COLO668 (cell line): ENCODE data around the gene FAF1.
A peak's percentile ranks its signal among the peaks of the same experiment; 100 is the strongest.
"Not testable (repeated sequence)": the region's sequence is repeated elsewhere in the genome, so short reads cannot be mapped to it uniquely, and the experiment has no call there.

Experiments used
- DNase-seq: peaks from one replicate; lab custom pipeline; 2025; ENCODE audit not compliant: unreplicated experiment; lab: John Stamatoyannopoulos, UW

Gene FAF1

DNA sequence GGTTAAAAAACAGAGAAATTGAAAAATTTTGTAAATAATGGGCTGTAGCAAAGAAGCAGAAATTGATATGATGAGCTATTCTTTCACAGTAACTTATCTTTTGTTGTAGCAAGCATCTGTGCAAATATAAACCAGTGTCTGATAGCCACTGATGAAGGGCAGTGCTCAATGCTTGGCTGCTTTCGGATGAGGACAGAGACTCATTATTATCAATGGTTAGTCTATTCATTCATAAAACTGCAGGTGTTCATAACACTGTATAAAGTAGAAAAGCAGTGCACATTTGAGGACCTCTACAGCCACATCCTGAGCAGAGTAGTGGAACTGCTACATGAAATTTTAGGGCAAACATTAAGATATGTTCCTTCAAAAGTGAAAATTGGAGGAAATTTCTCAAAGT lies 107.2 kb downstream of the FAF1 start:
- DNase-seq, result peak; percentile 78

DNA sequence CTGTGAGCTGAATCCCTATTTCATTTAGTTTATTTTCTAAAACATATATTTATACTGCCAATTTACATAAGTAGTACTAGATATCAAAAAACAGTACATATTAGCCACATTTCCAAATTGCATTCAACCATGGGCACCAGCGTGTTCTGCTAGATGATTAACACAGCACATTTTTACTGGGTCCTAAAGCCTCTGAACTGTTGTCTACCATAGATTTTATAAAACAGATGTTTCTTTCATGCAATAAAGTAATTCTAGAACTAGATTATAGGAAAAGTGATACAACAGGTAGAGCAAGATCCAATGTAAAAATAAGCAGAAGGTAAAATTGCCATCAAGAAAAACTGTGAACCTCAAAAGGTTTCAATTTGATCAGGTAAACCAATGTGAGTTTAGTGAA lies 108.6 kb downstream of the FAF1 start:
- DNase-seq, result no peak

- no peak for DNase-seq
Measured at GRCh38 chr1:50851034-50851433, 109.0 kb downstream of the FAF1 start.

DNA sequence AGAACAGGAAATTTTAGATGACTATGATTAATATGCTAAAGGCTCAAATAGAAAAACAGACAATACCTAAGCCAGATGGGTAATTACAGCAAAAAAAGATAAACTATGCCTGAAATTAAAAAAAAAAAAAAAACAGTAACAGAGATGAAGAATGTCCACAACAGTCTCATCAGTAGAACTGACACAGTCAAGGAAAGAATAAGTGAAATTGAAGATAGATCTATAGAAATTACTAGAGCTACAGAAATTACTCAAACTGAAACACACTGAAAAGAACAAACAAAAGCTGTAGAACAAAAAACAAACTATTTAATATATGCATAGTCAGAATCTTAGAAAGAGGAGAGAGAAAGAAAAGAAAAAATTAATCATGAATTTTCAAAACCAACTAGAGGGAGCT lies 112.8 kb downstream of the FAF1 start:
- DNase-seq, result no peak

- no peak for DNase-seq
Measured at GRCh38 chr1:50846224-50846839, 113.7 kb downstream of the FAF1 start.

DNA sequence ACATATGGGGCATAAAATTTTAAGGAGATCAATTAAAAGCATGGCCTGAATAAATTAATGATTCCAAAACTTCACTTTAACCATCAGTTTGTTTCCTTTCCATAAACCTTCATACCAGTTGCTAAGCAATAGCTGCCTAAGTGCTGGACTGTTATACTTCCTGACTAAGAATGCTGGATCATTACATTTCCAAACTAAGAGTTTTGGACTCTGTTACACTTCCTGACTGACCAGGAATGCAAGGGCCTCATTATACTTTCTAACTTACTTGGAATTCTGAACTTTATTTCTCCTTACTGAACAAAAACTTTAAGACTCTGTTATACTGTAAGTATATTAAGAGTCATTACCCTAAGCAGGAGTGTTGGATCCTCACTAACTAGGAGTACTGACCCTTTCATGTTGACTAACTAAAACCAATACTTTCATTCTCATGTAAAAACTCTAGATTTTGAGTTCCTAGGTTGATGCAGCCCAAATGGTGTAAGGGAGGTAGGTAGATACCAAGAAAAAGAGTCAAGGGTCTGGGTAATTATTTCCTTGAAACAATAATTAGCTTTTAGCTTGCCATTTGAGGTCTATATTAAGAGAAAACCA lies 118.2 kb downstream of the FAF1 start:
- DNase-seq, result no peak

DNA sequence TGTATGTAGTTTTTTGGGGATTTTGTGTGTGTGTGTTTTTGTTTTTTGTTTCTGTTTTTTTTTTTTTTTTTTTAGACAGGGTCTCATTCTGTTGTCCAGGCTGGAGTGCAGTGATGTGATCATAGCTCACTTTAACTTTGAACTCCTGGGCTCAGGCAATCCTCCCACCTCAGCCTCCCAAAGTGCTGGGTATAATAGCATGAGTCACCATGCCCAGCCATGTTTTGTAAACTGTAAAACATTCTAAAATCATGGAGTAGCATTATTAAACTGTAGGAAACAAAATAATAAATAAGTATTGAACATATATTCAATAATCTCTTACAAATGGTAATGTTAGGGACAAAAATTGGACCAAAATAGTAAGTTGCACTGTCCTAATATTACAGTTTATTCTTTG lies 124.0 kb downstream of the FAF1 start:
- no peak for DNase-seq

- DNase-seq, result no peak
Measured at GRCh38 chr1:50833216-50833615, 126.9 kb downstream of the FAF1 start.

- no peak for DNase-seq
Measured at GRCh38 chr1:50832167-50832566, 127.9 kb downstream of the FAF1 start.

- no peak for DNase-seq
Measured at GRCh38 chr1:50831300-50832061, 128.6 kb downstream of the FAF1 start.

- DNase-seq, result no peak
Measured at GRCh38 chr1:50830621-50831020, 129.4 kb downstream of the FAF1 start.

DNA sequence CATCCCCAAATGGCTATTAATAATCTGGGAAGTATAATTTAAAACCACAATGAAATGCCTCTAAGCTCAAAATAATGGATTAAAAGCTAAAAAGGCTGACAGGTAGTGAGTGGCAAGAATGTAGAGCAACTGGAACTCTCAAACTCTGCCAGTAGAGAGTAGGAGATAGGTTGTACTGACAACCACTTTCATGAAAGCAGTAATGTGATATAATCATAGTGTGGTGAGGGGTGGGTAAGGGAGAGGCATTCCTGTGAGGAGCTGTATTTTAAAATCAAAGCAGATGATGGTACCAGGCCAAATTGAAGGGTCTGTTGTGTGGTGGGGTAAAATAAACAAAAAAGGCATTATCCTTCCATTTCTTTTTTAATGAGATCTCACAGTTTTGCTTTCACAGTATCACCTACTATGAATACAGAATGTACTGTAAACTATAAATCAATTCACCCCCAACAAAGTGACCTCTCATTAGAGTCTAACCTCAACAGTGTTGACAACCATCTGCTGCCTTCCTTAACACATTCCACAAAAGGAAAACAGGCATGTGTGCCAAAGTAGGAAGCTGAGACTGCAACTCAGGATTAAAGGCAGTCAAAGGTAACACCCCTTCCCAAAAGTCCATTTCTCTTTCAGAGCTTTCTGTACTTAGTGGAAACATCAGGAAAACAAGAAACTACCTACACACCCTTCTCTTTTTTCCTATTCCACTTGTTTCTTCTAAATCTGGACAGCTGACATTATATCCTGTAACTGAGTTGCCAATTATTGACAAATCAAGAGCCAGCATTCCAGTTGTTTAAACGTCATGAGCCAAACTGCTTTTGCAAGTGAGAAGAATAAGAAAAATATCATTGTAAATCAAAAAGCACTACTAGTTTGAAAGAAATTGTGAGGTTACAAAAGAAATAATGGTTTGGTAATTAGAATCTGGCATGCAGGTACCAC lies 130.8 kb downstream of the FAF1 start:
- no peak for DNase-seq

- DNase-seq, result no peak
Measured at GRCh38 chr1:50827546-50827945, 132.5 kb downstream of the FAF1 start.

GRCh38 chr1:50826792-50827191 lies 133.3 kb downstream of the FAF1 start:
- not testable (repeated sequence) for DNase-seq

DNA sequence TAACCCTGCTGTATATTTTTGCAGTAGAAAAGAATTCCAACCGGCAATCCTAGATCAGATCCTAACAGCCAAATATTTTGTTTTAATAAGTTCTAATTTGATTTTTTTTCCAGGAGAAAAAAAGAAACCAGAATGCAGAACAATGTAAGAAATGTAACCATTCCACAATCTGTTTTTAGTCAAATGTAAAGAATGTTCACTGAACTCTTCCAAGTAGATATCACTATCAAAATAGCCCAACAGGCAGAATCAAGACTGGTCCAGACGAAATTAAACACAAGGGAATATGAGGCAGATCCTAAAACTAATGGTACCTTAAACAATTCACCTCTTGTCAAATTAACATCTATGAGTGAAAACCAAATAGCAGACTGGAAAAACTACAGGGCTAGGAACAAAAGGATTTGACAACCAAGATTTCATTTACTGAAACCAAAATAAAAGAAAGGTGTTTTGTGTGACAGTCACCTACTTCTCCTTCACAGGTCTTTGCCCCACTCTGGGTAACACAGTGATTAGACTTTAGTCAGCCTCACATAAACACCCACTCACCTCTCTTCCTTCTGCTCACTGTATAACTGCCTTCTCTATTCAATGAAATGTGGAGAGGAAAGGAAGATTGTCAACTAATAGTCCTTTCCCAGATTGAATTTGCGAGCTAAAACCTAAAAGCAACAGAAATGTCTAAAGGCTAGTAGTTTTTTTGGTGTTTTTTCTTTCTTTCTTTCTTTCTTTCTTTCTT lies 137.9 kb downstream of the FAF1 start:
- no peak for DNase-seq

DNA sequence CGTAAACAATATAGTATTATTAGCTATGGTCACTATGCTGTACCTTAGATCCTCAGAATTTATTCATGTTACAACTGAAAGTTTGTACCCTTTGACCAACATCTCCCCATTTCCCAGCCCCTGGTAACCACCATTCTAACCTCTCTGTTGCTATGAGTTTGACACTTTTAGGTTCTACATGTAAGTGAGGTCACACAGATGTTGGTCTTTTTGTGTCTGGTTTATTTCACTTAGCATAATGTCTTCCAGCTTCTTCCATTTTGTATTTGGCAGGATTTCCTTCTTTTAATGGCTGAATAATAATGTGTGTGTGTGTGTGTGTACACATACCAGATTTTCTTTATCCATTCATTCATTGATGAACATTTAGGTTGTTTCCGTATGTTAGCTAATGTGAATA lies 139.5 kb downstream of the FAF1 start:
- no peak for DNase-seq

- DNase-seq, result no peak
Measured at GRCh38 chr1:50812346-50812745, 147.7 kb downstream of the FAF1 start.

DNA sequence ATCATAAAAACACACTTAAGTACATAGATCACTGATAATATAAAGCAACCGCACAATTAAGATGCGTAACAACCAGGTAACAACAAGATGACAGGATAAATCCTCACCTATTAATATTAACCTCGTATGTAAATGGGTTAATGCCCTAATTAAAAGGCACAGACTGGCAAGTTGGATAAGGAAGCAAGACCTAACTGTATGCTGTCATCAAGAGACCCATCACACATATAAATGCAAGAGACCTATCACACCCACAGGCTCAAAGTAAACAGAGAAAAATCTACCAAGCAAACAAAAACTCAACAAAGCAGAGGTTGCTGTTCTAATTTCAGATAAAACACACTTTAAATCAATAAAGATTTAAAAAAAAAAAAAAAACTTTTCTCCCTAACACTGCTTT lies 151.8 kb downstream of the FAF1 start:
- DNase-seq, result no peak

GRCh38 chr1:50796272-50796671 lies 163.8 kb downstream of the FAF1 start:
- no peak for DNase-seq

DNA sequence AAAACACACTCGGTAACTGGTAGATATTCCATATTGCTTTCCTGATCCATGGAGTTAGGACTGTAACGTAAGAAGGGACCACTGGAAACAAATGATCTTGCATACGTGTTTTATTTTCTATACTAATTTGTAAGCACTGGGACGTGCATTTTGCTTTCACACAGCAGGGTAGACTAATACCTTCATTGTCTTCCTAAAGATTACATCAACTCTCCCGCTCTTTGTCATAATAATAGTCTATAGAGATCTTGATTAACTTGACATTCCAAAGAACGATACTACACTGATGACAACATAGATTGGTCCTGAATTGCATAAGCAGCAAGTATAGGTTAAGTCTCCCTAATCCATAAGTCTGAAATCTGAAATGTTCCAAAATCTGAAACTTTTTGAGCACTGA lies 166.5 kb downstream of the FAF1 start:
- DNase-seq, result no peak

DNA sequence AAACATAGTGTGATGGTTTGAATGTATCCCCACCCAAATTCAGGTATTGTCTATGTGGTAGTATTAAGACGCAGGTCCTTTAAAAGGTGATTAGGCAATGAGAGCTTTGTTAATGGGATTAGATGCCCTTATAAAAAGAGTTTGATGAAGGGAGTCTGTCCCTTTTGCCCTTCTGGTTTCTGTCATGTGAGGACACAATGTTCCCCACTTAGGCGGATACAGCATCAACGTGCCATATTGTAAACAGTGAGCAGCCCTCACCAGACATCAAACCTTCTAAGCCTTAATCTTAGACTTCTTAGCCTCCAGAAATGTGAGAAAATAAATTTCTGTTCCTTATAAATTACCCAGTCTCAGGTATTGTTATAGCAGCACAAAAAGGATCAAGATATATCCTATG lies 172.8 kb downstream of the FAF1 start:
- DNase-seq, result no peak
